HepG2 (cell line): Measurements from ENCODE around the gene ACACB. TPM values are rescaled to one million over a fixed set of nuclear protein-coding genes. Genes with fewer than 3 reads are reported as not detected.
A peak's percentile ranks its signal among the peaks of the same experiment; 100 is the strongest.

Experiments used
- ATAD3A ChIP-seq: sonication (generic); formaldehyde crosslinking; IDR thresholded peaks from 2 replicates; pipeline ENCODE4 v1.4.0; 2020; ENCODE audit warnings: missing genetic modification reagents
- LBX2 ChIP-seq: sonication (generic); formaldehyde crosslinking; IDR thresholded peaks from 2 replicates; pipeline ENCODE4 v1.5.0; 2020; ENCODE audit warnings: missing genetic modification reagents, mild to moderate bottlenecking, borderline replicate concordance
- MIER2 ChIP-seq: IDR thresholded peaks from 2 replicates; pipeline ENCODE4 v1.6.1; 2016; ENCODE audit warnings: missing biosample characterization, missing genetic modification reagents
- NFIC ChIP-seq: IDR thresholded peaks from 2 replicates; pipeline ENCODE4 v1.6.1; 2012; ENCODE audit warnings: mild to moderate bottlenecking, low read length, inconsistent platforms
- SNAPC4 ChIP-seq: sonication (generic); formaldehyde crosslinking; IDR thresholded peaks from 2 replicates; pipeline ENCODE4 v1.4.0; 2020; ENCODE audit warnings: mild to moderate bottlenecking, missing genetic modification reagents
- ZHX1 ChIP-seq: sonication (generic); formaldehyde crosslinking; IDR thresholded peaks from 2 replicates; pipeline ENCODE4 v1.8.1; 2022; ENCODE audit warnings: low read depth, mild to moderate bottlenecking, missing genetic modification reagents
- ZMYM3 ChIP-seq: sonication (generic); formaldehyde crosslinking; IDR thresholded peaks from 2 replicates; pipeline ENCODE4 v1.5.1; 2020; ENCODE audit warnings: mild to moderate bottlenecking, missing genetic modification reagents
- ZNF234 ChIP-seq: sonication (generic); formaldehyde crosslinking; conservative IDR thresholded peaks from 2 replicates; pipeline ENCODE4 v1.5.1; 2020; ENCODE audit warnings: mild to moderate bottlenecking, missing genetic modification reagents
- ZNF30 ChIP-seq: sonication (generic); formaldehyde crosslinking; IDR thresholded peaks from 2 replicates; pipeline ENCODE4 v1.5.0; 2020; ENCODE audit warnings: mild to moderate bottlenecking, missing genetic modification reagents
- ZNF446 ChIP-seq: sonication (generic); formaldehyde crosslinking; IDR thresholded peaks from 2 replicates; pipeline ENCODE4 v1.5.0; 2020; ENCODE audit warnings: mild to moderate bottlenecking, missing genetic modification reagents
- ZNF577 ChIP-seq: sonication (generic); formaldehyde crosslinking; IDR thresholded peaks from 2 replicates; pipeline ENCODE4 v1.4.0; 2020; ENCODE audit warnings: mild to moderate bottlenecking, low read depth, missing genetic modification reagents, borderline replicate concordance
- ZSCAN22 ChIP-seq: sonication (generic); formaldehyde crosslinking; IDR thresholded peaks from 2 replicates; pipeline ENCODE4 v1.4.0; 2020; ENCODE audit warnings: mild to moderate bottlenecking, missing genetic modification reagents
- polyA plus RNA-seq, 8 experiments: library from polyadenylated mRNA; depleted of rRNA in 3 of 8; stranded (reverse) in 7 of 8; unstranded in 1 of 8; fragments of >200 nt; fragmentation: Illumina TruSeq in 4 of 8; extraction: Trizol in 4 of 8; gene quantifications; 2 replicates each; pipeline versions ENCODE4 v1.2.1 to v1.2.3, GENCODE V29; 2011 to 2016; ENCODE audit warnings: low read depth in 4 of 8, missing spikeins in 1 of 8, mixed read lengths in 1 of 8; ENCODE audit not compliant: insufficient read depth in 1 of 8
- total RNA-seq, 5 experiments: library from RNA; depleted of rRNA; stranded (reverse); fragments of >200 nt; fragmentation: Illumina TruSeq; extraction: Trizol; gene quantifications; 2 replicates each; pipeline ENCODE4 v1.2.3, GENCODE V29; 2016; ENCODE audit warnings: low read depth in 1 of 5
- TF ChIP-seq, protein P1 (sequence below): sonication (generic); formaldehyde crosslinking; IDR thresholded peaks from 2 replicates; pipeline ENCODE4 v1.4.0; 2020; ENCODE audit warnings: missing genetic modification reagents
- TF ChIP-seq, protein P2 (sequence below): IDR thresholded peaks from 2 replicates; pipeline ENCODE4 v1.6.1; 2016; ENCODE audit warnings: control low read depth

ACACB gene
- total and polyA plus RNA-seq, 2 of the 13 experiments (the other 11 are each of a cell fraction or from before 2014, with no cell fraction given), result 6.2 to 8.6 TPM

DNA sequence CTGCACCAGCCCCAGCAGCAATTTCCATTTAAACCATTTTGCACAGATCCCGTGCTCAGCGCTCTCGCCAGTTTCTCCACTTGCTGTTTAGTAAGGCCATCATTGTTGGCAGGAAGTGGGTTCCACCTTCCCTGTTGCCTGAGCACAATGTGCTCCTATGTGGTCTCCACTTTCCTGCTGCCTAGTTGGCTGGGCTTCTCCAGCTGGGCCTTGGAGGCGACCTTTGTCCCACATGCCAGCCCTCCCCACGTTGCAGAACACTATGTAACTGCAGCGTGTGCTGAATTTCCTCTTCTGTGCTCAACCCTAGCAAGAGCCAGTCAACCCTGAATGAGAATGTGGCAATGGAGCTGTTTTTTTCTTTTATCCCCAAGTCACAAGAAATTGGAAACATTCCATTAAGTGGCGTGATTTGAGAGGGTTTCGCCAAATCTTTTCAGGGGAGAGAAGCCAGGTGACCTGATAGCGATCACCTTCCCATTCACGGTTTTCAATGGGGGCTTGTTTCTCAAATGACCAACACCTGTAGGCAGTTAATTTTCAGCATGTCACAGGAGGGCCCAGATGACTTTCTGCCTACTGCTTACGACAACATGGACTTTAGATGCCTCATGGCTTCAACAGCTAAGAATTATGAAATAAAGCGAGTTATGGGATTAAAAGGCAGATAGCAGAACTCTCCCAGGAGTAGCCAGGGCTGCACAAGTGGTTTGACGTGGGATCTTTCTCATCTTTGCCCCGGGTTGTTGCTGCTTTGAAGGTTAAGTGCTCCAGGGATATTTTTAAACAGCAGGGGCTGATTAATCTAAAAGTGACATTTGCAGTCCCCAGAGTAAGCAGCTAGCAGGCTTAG is at the start of gene ACACB (continued):
- no peak for TF ChIP-seq SNAPC4
- TF ChIP-seq ZNF234 (CRISPR knock-in tag), result no peak
- TF ChIP-seq MIER2 (CRISPR knock-in tag), result peak; percentile 67; the same call in 1 of the 2 replicates
- no peak for TF ChIP-seq ZHX1 (CRISPR knock-in tag)
- TF ChIP-seq ATAD3A, result no peak
- no peak for TF ChIP-seq LBX2
- TF ChIP-seq ZSCAN22, result no peak
- no peak; the same call in 1 of the 2 replicates for TF ChIP-seq NFIC
- TF ChIP-seq, protein P1, sequence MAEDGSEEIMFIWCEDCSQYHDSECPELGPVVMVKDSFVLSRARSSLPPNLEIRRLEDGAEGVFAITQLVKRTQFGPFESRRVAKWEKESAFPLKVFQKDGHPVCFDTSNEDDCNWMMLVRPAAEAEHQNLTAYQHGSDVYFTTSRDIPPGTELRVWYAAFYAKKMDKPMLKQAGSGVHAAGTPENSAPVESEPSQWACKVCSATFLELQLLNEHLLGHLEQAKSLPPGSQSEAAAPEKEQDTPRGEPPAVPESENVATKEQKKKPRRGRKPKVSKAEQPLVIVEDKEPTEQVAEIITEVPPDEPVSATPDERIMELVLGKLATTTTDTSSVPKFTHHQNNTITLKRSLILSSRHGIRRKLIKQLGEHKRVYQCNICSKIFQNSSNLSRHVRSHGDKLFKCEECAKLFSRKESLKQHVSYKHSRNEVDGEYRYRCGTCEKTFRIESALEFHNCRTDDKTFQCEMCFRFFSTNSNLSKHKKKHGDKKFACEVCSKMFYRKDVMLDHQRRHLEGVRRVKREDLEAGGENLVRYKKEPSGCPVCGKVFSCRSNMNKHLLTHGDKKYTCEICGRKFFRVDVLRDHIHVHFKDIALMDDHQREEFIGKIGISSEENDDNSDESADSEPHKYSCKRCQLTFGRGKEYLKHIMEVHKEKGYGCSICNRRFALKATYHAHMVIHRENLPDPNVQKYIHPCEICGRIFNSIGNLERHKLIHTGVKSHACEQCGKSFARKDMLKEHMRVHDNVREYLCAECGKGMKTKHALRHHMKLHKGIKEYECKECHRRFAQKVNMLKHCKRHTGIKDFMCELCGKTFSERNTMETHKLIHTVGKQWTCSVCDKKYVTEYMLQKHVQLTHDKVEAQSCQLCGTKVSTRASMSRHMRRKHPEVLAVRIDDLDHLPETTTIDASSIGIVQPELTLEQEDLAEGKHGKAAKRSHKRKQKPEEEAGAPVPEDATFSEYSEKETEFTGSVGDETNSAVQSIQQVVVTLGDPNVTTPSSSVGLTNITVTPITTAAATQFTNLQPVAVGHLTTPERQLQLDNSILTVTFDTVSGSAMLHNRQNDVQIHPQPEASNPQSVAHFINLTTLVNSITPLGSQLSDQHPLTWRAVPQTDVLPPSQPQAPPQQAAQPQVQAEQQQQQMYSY (CRISPR knock-in tag), result no peak
- no peak for TF ChIP-seq ZNF446 (CRISPR knock-in tag)
- TF ChIP-seq ZNF30 (CRISPR knock-in tag), result no peak
- no peak for TF ChIP-seq ZNF577 (CRISPR knock-in tag)
- peak; percentile 92 for TF ChIP-seq ZMYM3
- TF ChIP-seq, protein P2, sequence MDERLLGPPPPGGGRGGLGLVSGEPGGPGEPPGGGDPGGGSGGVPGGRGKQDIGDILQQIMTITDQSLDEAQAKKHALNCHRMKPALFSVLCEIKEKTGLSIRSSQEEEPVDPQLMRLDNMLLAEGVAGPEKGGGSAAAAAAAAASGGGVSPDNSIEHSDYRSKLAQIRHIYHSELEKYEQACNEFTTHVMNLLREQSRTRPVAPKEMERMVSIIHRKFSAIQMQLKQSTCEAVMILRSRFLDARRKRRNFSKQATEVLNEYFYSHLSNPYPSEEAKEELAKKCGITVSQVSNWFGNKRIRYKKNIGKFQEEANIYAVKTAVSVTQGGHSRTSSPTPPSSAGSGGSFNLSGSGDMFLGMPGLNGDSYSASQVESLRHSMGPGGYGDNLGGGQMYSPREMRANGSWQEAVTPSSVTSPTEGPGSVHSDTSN (CRISPR knock-in tag), result no peak
